GM18868 (cell line): ENCODE data around the gene SLC5A5.
"Not testable (repeated sequence)": the region's sequence is repeated elsewhere in the genome, so short reads cannot be mapped to it uniquely, and the experiment has no call there.

ENCODE experiments used
- ATAC-seq: cut with Tn5 transposase; IDR thresholded peaks from one replicate; pipeline ENCODE4 v1.9.1; 2021; ENCODE audit warnings: mild to moderate bottlenecking, moderate library complexity; ENCODE audit not compliant: unreplicated experiment

Gene SLC5A5

DNA sequence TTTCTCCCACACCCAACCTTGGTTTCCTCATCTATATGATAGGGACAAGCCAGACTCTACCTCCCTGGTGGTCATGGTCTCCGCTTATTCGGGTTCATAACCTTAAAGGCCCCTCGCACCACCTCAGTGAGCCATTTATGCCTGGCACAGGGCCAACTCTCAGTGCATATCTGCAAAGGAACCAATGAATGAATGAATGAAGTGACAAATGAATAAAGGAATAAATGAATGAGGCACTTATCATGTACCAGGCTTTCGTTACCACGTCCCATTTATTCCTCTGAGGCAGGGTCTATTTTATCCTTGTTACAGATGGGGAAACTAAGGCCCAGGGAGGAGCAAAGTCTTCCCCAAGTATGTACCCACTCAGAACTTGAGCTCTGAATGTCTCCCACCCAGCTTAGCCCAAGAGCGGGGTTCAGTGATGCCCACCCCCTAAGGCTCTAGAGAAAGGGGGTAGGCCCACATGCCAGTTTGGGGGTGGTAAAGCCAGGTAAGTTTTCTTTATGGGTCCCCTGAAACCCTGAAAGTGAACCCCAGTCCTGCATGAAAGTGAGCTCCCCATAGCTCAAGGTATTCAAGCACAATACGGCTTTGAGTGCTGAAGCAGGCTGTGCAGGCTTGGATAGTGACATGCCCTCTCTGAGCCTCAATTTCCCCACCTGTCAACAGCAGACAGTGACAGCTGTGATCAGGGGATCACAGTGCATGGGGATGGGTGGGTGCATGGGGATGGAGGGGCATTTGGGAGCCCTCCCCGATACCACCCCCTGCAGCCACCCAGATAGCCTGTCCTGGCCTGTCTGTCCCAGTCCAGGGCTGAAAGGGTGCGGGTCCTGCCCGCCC is 490 bp upstream of the SLC5A5 start:
- no peak for ATAC-seq

DNA sequence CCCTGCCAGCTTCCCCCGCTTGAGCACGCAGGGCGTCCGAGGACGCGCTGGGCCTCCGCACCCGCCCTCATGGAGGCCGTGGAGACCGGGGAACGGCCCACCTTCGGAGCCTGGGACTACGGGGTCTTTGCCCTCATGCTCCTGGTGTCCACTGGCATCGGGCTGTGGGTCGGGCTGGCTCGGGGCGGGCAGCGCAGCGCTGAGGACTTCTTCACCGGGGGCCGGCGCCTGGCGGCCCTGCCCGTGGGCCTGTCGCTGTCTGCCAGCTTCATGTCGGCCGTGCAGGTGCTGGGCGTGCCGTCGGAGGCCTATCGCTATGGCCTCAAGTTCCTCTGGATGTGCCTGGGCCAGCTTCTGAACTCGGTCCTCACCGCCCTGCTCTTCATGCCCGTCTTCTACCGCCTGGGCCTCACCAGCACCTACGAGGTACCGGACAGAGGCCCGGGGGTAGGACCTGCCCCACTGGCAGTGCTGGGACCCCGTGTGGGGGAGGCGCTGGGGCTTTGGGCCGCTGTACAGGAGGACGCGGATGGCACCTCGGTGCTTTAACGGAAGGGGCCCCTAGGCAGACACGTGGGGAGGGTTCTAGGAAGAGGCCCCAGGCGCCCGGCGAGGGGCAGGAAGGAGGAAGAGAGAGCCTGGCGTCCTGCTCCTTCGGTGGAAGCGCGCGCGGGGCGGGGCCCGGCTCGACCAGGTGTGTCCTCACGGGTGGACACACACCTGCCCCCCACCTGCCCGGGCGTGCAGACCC is 681 bp downstream of the SLC5A5 start:
- no peak for ATAC-seq

DNA sequence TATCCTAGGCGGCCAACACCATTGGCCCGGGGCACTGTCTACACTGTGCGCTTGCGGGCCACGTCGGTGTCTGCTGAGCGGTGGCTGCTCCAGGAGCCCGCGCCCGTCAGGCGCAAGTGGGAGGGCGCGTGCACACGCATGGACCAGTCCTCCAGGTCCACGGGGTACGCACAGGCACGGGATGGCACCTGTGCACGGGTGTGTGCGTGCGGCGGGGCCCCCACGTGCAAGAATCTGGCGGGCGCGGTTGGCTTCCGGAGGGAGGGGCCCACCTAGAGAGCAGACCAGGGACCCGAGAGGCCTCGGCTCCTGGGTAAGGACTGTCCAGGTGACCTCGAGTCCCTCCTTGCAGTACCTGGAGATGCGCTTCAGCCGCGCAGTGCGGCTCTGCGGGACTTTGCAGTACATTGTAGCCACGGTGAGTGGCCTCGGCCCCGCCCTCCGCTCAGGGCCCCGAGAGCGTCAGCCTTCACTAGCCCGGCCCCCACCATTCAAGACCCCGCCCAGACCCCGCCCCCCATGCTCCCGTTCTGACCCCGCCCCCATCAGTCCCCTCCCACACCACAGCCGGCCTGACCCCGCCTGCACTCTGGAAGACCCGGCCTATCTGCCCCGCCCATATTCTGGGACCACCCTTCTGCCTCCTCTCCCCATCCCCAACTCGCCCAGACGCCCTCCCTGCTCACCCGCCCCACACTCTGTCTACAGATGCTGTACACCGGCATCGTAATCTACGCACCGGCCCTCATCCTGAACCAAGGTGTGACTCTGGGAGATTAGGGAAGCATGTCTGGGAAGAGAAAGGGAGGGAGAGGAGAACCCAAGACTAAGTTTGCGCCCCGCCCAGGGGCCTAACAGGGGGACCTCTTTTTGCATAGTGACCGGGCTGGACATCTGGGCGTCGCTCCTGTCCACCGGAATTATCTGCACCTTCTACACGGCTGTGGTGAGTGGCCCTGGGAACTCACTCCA is 2.3 kb downstream of the SLC5A5 start:
- no peak for ATAC-seq

DNA sequence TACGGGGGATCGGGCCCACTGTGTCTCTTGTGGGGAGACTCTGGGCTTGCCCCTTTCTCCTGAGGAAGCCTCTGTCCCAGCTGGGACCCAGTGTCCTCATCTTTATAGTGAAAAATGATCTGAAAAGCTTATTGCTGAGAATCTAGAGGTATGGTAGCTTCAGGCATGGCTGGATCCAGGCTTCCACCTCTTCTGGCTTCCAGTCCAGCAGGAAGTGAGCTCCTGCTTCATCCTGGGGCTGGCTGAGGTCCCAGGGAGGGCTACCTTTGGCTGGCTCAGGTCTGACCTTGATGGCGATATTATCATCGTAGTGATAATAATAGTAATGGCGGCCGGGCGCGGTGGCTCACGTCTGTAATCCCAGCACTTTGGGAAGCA is 3.0 kb downstream of the SLC5A5 start:
- ATAC-seq = no peak

DNA sequence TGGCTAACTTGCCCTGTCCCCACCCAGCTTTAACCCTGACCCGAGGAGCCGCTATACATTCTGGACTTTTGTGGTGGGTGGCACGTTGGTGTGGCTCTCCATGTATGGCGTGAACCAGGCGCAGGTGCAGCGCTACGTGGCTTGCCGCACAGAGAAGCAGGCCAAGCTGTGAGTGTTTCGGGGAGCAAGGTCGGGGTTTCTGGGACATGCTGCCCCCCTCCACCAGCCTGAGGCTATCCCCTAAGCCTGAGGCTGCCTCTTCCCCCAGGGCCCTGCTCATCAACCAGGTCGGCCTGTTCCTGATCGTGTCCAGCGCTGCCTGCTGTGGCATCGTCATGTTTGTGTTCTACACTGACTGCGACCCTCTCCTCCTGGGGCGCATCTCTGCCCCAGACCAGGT is 6.0 kb downstream of the SLC5A5 start:
- no peak for ATAC-seq

DNA sequence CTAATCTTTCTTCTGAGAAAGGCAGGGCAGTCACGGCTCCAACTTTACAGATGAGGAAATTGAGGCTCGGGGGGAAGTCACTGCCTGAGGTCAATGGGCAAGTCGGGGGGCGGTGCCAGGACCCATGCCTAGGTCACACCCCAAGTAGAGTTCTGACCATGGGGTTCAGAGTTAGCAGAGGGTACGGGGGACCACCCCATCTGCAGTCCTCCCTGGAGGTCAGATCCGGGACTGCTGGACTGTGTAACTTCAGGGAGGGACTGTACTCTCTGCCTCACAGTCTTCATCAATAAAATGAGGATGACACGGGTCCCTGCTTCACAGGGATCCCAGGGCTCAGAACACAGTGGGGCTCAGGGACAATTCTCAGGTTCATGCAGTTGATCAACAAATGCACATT is 7.7 kb downstream of the SLC5A5 start:
- ATAC-seq = no peak

DNA sequence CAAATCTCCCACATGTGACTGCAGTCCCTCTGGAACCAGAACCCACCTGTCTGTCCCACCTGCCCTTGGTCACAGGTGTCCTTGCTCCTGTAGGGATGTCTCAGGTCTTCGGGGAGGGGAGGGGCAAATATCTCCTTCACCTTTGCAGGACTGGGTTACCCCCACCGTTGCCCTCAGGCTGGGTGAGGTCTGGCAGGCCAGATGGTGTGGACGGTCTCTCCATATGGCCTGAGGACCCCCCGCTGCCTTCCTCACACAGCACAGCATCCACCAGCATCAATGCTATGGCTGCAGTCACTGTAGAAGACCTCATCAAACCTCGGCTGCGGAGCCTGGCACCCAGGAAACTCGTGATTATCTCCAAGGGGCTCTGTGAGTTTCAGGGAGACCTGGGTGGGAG is 10.0 kb downstream of the SLC5A5 start:
- no peak for ATAC-seq

DNA sequence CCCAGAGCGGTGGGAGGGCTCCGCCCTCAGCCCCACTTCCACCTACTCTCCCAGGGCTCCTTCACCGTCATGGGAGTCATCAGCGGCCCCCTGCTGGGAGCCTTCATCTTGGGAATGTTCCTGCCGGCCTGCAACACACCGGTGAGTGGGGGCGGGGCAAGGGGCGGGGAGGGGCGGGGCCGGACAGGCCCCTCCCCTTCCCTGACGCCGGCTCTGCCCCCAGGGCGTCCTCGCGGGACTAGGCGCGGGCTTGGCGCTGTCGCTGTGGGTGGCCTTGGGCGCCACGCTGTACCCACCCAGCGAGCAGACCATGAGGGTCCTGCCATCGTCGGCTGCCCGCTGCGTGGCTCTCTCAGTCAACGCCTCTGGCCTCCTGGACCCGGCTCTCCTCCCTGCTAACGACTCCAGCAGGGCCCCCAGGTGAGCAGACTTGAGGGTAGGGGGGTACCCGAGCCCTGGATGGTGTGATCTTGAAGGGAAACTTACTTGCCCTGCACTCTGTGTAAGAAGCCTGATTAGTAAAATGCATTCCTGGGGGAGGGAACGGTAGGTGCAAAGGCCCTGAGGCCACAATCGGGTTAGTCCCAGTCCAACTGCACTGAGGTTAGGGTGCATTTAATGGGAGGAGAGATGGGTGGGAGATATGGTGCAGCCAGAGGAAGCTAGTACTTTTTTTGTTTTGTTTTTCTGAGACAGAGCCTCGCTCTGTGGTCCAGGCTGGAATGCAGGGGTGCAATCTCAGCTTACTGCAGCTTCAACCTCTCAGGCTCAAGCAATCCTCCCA is 12.1 kb downstream of the SLC5A5 start:
- no peak for ATAC-seq

DNA sequence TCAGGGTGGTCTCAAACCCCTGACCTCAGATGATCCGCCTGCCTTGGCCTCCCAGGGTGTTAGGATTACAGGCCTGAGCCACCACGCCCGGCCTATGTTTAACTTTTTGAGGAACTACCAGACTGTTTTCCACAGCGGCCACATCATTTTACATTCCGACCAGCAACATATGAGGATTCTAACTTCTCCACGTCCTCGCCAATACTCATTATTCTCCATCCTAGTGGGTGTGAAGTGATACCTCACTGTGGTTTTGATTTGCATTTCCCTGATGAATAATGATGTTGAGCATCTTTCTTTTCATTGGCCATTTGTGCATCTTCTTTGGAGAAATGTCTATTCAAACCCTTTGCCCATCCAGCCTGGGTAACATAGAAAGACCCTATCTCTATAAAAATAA is 14.8 kb downstream of the SLC5A5 start:
- no peak for ATAC-seq

DNA sequence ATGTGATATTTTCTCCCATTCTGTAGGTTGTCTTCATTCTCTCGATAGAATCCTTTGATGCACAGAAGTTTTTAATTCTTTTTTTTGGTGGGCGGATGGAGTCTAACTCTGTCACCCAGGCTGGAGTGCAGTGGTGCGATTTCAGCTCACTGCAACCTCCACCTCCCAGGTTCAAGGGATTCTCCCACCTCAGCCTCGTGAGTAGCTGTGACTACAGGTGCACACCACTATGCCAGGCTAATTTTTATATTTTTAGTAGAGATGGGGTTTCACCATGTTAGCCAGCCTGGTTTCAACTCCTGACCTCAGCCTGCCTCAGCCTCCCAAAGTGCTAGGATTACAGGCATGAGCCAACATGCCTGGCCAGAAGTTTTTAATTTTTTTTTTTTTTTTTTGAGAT is 15.5 kb downstream of the SLC5A5 start:
- not testable (repeated sequence) for ATAC-seq

DNA sequence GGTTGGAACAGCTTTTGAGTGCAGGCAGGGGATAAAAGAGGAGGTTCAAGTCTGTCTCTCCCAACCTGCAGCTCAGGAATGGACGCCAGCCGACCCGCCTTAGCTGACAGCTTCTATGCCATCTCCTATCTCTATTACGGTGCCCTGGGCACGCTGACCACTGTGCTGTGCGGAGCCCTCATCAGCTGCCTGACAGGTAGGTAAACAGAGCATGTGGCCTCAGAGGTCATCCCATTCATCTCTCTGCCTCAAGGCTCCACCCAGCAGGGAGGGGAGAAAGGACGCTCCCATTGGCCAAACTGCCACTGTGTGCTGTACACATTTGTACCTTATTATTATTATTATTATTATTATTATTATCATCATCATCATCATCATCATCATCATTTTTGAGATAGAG is 16.5 kb downstream of the SLC5A5 start:
- no peak for ATAC-seq

DNA sequence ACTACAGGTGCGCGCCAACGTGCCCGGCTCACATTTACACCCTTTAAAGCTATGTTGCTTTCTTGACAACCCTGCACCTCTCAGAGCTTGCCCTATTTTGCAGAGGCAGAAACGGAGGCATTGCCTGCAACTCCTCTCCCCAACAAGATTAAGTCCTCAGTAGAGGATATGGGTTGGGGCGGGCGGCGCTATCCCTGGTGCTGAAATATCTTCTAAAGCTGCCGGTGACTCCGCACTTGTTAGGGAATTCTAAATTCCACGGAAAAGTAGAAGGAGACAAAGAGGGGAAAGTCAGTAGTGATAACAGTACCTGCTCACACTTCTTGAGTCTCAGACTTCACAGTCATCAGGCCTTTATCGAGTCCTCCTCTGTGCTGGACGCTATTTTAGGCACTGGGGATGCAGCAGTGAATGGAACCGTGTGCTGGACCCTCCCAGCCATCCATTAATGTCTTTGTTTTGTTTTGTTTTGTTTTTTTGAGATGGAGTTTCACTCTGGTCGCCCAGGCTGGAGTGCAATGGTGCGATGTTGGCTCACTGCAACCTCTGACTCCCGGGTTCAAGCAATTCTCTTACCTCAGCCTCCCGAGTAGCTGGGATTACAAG is 18.0 kb downstream of the SLC5A5 start:
- ATAC-seq = no peak

DNA sequence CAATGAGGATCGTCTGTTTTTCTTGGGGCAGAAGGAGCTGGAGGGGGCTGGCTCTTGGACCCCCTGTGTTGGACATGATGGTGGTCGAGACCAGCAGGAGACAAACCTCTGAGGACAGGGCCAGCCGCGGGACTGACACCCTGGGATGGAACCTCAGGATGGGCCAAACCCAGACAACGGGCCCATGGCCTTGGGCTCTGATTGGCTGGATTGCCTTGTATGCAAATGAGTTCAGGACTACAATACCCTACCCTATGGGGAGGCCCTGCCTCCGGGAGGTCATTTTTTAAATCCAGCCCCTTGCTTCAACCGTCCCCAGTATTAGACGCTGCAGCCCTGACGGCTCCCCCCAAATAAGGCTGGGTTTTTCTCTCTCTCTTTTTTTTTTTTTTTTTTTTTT is 22.0 kb downstream of the SLC5A5 start:
- no peak for ATAC-seq

DNA sequence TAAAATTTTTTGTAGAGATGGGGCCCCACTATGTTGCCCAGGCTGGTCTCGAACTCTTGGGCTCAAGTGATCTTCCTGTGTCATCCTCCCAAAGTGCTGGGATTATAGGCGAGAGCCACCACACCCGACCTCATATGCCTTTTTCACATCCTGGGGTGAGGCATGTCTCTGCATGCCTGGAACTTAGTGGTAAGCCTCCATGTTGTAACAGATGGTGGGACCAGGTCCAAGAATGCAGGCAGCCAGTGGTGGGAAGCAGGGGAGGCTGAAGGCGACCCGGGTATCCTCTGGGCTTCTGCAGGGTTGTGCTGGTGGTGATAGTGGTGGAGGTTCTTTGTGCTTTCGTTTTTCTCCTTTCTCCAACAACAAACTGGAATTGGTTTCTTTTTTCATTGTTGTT is 31.0 kb downstream of the SLC5A5 start:
- ATAC-seq = no peak

DNA sequence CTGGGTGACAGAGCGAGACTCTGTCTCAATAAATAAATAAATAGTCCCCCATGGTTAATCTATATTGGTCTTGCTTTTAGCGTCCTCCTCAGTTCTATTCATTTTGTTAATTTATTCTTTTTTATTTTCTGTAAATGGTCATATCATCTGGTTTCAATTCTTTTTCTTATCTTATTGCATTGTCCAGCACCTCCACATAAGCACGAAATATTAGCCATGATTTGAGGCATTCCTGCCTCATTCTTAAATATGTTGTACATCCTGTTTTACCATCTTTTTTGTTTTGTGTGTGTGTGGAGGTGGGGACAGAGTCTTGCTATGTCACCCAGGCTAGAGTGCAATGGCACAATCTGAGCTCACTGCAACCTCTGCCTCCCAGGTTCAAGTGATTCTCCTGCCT is 36.5 kb downstream of the SLC5A5 start:
- no peak for ATAC-seq

DNA sequence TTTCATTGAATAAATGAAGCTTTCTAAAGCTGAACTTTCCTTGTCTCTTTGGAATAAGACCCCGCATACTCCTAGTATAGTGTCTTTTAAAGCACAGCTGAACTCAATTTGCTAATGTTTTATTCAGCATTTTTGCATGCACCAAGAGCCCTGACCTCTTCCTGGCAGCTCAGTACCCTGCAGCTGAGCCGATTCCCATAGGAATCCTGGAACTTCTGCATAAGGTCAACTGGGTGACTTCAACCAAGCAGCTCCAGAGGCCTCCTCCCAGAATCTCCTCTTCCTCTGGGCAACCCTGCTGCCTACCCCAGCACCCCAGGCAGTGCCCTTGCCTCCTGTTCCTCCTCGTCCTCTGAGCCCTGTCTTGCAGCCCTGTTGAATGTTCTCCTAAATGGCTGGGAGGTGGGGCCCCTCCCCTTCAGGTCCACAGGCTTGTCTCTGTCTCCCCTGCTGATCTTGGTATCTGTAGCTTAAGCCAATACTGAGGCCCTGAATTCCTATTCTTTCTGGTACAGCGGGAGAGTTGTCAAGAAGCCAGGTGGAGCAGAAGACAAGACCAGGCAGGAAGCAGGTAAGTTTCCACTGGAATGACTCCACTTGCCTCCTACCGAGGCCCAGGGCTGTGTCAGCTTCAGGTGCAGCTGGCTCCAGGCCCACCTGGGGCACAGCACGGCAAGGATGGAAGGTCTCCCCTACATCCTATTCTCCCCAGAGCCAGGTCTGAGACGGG is 37.4 kb downstream of the SLC5A5 start:
- ATAC-seq = no peak

DNA sequence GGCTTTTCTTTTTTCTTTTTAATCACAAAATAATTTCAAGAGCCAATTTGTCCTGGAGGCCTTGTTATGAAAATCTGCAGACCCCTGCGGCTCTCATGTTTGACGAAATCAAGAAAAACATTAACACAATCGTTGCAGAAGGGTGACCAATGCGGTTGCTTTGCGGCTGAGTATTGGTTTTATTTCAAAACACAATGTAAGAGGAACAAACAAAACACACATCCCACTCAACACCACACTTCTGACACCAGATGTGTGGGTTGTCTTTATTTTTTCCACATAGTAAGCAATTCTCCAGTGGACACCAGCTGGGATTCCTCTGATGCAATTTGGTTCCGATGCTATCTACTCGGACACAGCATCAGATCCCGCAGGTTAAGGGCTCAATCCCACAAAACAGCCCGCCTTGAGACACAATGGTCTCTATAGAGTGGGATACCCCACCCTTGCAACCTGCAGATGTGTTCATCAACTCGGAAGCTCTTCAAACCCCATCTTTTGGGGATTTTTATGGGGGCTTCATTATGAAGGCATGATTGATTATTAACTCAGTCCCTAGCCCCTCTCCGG is 39.1 kb downstream of the SLC5A5 start:
- no peak for ATAC-seq

DNA sequence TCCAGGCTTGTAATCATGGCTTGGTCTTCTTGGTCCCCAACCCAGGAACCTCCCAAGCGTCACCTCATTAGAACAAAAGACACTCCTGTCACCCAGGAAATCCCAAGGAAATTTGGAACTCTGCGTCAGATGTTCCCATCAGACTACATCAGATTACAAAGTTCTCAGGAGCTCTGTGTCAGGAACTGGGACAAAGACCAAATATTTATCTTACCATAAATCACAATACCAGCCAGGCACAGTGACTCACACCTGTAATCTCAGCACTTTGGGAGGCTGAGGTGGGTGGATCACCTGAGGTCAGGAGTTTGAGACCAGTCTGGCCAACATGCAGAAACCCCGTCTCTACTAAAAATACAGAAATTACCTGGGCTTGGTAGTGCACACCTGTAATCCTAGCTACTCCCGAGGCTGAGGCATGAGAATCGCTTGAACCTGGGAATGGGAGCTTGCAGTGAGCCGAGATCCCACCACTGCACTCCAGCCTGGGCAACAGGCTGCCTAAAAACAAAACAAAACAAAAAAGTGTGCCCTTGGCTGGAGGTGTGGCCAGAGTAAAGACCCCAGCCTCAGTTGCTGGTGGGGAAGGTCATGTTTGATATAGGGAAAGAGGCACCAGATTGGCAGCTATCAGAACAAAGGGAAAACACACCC is 44.3 kb downstream of the SLC5A5 start:
- ATAC-seq = no peak

DNA sequence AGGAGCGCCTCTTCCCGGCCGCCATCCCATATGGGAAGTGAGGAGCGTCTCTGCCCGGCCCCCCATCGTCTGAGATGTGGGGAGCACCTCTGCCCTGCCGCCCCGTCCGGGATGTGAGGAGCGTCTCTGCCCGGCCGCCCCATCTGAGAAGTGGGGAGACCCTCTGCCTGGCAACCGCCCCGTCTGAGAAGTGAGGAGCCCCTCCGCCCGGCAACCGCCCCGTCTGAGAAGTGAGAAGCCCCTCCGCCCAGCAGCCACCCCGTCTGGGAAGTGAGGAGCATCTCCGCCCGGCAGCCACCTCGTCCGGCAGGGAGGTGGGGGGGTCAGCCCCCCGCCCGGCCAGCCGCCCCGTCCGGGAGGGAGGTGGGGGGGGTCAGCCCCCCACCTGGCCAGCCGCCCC is 46.4 kb downstream of the SLC5A5 start:
- ATAC-seq = not testable (repeated sequence)
